HG02610 (cell line): ENCODE results near the gene SSTR5.

Experiments used
- ATAC-seq: cut with Tn5 transposase; IDR thresholded peaks from one replicate; pipeline ENCODE4 v1.9.1; 2021; ENCODE audit warnings: mild to moderate bottlenecking, moderate library complexity; ENCODE audit not compliant: unreplicated experiment

Gene SSTR5

DNA sequence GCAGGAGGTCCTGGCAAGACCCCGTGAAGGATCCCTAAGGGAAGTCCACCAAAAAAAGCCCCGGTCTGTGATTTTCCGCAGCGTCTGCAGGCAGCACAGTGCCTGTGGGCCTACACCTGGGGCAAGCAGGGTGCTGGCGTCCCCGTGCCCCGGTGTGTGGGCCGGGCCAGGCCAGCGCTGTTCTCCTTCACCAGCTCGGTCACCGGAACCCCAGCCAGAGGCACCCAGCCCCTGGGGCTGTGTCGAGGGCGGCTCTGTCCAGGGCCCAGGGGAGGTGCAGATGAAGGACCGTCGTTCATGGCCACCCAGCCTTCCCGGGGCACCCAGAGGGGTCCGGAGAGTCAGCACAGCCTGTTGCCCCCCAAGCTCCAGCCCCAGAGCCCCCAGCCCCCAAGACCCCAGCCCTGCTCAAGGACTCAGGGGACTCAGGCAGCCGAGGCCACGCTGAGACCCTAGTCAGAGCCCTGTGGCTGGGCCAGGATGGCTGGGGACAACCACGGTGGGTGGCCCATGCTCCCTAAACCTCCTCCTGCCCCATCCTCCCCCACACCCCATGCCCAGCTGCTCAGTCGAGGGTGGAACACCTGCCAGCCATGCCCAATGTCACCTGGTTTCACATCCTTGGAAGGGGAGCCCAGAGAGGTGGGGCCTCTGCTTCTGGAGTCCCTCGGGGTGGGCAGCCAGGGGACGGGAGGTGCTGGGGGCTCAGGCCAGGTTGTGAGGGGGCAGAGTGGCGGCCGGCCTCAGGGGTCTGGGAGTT is 29.2 kb downstream of the SSTR5 start:
- ATAC-seq = no peak

GRCh38 chr16:1102333-1102700 is 29.8 kb downstream of the SSTR5 start:
- no peak for ATAC-seq

- ATAC-seq = no peak
Observed at GRCh38 chr16:1102921-1103635, 30.5 kb downstream of the SSTR5 start.

DNA sequence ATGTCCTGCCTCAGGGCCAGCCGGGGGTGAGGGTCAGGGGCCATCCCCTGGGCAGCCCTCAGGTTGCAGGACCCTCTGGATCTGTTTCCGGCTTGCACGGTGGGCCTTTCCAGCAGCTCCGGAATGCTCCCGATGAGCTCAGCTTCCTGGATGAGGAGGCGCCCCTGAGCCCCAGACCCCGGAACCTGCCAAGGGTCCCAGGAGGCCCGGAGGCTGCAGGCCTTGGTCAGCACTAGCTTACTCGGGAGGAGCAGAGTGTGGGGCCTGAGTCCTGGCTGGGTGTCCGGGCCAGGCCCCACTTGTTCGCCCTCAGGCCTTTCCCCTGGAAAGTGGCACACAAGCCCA is 31.1 kb downstream of the SSTR5 start:
- ATAC-seq = no peak

GRCh38 chr16:1105888-1106620 is 33.5 kb downstream of the SSTR5 start:
- ATAC-seq = no peak

DNA sequence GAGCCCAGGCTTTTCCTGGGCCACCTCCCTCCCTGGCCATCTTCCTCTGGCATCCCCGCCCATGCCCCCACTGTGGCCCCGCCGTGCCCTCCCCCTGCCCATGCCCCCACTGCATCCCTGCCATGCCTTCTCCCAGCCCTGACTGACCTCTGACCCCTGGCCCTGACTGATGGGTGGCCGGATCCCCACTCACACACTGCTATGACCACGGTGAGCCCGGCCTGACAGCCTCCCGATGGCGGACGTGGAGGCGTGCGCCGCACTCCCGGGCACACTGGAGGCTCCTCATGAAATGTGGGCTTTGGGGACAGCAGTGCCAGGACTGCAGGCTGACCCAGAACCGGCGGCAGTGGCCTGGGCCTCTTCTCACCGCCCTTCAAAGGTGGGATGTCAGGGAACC is 34.1 kb downstream of the SSTR5 start:
- no peak for ATAC-seq

DNA sequence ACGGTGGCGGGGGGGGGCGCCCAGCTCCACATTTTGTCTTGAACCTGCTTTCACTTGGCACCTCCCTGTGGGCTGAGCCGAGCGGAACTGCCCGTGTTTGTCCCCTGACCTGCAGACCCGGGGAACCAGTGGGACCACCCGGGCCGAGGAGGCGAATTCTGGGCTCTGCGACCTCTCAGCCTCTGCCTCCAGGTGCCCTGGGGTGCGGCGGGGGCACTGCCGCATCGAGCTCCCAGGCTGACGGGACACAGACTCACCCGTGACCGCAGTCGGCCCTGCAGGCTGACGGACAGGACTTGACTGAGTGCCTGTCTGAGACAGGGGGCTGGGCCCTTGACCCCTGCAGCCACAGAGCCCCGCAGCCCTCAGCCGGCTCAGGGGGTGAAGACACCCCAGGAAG is 34.6 kb downstream of the SSTR5 start:
- no peak for ATAC-seq

DNA sequence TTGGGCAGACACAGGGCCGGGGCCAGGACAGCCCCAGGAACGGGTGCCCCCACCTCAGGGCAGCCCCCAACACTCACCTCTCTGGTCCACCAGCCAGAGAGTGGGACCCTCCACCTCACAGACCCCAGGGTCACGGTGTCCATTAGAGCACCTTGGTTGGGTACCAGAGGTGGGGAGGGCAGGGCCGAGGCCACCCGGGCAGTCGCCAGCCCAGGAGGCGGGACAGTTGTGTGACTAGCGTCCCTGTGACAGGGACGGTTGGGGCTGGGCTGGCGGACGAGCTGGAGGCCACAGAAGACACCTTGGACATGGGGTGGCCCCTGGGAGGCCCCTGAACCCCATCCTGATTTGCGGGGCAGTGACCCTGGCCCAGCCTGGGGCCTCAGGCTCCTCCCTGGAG is 35.2 kb downstream of the SSTR5 start:
- ATAC-seq = no peak

GRCh38 chr16:1108299-1109252 is 36.0 kb downstream of the SSTR5 start:
- ATAC-seq = no peak

GRCh38 chr16:1109648-1110047 is 37.1 kb downstream of the SSTR5 start:
- no peak for ATAC-seq

GRCh38 chr16:1112506-1113184 is 40.1 kb downstream of the SSTR5 start:
- no peak for ATAC-seq

- no peak for ATAC-seq
Observed at GRCh38 chr16:1113489-1113888, 40.9 kb downstream of the SSTR5 start.

- no peak for ATAC-seq
Observed at GRCh38 chr16:1113889-1114526, 41.5 kb downstream of the SSTR5 start.

- ATAC-seq = no peak
Observed at GRCh38 chr16:1116693-1117077, 44.1 kb downstream of the SSTR5 start.

DNA sequence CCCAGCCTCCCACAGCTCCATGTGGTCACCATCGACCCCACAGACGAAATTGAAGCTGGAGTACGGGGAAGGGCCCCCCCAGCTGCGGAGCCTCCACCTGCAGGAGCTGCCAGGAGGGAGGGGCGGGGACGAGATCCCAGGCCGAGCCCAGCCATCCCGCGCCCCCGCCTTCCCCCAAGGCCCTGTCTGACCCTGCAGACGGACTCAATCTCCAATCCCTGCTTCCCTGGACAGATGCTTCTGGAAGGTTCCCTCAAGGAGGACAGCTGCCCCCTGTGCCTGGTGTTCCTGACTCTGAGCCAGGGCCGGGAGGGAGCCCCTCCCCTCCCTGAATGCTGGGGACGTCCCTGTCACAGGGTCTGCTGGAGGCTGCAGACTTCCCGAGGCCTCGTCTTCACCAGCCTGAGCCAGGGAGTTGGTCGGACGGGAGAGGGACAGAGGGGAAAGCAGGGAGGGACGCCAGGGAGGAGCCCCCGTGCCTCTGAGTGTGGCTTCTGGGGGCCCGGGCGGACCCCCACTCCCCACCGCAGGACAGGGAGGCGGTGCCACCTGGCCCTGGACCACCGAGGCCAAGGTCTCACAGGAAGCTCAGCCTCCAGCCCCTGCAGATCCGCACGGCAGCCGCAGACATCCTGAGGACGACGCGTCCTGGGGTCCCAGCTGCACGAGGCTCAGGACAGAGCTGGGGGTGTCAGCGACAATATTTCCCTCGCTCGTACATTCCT is 44.8 kb downstream of the SSTR5 start:
- ATAC-seq = no peak

GRCh38 chr16:1117926-1118325 is 45.4 kb downstream of the SSTR5 start:
- ATAC-seq = no peak

- no peak for ATAC-seq
Observed at GRCh38 chr16:1119129-1119528, 46.6 kb downstream of the SSTR5 start.

DNA sequence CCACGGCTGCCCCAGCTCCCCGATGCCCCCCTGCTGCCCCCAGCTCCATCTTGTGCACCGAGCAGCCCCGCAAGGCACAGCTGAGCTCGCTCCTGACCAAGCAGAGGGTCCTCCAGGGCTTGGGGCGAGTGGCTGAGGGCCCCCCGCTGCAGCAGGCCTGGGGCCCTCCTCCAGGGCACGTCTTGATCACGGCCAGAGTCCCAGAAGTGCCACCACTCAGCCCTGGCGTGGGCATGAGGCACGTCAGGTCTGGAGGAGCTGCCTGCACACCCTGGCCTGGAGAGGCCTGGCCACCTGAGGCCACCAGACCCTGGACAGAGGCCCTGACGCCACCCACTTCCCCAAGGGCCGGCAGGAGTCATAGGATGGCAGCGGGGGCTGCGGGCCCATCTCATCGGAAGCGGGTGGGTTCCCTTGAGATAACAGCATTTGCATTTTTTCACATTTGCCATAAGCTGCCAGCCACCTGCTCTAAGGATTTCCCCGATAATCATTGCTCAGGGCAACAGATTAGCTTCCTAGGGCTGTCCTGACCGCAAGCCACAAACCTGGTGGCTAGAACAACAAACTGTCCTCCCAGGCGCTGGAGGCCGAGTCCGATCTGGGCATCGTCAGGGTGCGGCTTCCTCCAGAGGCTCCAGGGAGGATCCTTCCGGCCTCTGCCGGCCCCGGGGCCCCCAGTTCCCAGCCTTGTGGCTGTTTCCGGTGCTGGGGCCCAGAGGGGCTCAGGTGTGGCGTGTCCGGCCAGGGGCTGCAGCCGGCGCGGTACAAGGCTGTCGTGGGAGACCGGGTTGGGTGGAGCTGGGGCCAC is 47.4 kb downstream of the SSTR5 start:
- no peak for ATAC-seq
